ENCODE results near the gene CFAP97D1. TPM values are rescaled to one million over a fixed set of nuclear protein-coding genes. Genes with fewer than 3 reads are reported as not detected.

The CFAP97D1 gene
- total and polyA plus RNA-seq, 10 of the 15 experiments (the other 5 are each of a cell fraction or from before 2014, with no cell fraction given), result 0.13 TPM; not detected in 9

DNA sequence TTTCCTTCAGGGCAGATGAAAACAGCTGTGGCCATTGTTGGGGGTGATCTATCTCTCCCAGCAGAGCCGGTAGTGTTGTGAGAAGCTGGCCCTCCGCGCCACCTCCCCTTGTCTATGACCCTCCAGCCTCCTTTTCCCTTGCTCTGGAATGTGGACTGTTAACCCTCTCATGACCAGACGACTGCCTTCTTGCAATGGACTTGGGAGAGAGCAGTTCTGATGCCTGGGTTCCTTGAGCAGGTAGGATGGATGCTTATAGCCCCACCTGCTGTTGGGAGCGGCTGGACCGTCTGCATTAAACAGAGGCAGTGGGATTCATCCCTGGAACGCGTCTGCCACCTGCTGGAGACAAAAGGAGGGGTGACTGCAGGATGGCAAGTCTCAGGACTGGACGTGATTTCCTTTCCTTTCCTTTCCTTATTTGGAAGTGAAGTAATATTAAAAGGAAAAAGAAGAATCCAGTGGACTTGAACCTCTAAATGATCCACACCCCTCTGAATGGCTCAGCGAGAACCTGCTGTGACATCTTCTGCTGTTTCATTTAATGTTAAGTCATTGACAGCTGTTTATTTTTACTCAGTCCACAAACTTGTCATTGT is 19.9 kb upstream of the CFAP97D1 start (continued):
- TF ChIP-seq, protein P1, sequence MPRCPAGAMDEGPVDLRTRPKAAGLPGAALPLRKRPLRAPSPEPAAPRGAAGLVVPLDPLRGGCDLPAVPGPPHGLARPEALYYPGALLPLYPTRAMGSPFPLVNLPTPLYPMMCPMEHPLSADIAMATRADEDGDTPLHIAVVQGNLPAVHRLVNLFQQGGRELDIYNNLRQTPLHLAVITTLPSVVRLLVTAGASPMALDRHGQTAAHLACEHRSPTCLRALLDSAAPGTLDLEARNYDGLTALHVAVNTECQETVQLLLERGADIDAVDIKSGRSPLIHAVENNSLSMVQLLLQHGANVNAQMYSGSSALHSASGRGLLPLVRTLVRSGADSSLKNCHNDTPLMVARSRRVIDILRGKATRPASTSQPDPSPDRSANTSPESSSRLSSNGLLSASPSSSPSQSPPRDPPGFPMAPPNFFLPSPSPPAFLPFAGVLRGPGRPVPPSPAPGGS (IDR thresholded peaks at IDR 0.05; ENCODE audit: borderline replicate concordance, insufficient read depth, low read depth, low read length, poor library complexity, severe bottlenecking), result no peak
- TF ChIP-seq RFX5 (IDR thresholded peaks at IDR 0.05; ENCODE audit: low read depth, low read length) (no peak), NFXL1 (IDR thresholded peaks at IDR 0.05; ENCODE audit: borderline replicate concordance) (no peak), TCF7 (IDR thresholded peaks at IDR 0.05; ENCODE audit: borderline replicate concordance) (no peak), BACH1 (IDR thresholded peaks at IDR 0.05; ENCODE audit: borderline replicate concordance) (0 out of 2 replicates have a peak, but pooled peaks have one; percentile 49), ZSCAN29 (IDR thresholded peaks at IDR 0.05) (no peak), WRNIP1 (IDR thresholded peaks at IDR 0.05; ENCODE audit: borderline replicate concordance, low read depth, low read length) (no peak), SREBF2 (IDR thresholded peaks at IDR 0.05; ENCODE audit: low read length) (no peak), ZNF207 (IDR thresholded peaks at IDR 0.05; ENCODE audit: borderline replicate concordance) (no peak), HDAC2 (IDR thresholded peaks at IDR 0.05) (no peak), SIN3A (IDR thresholded peaks at IDR 0.05; ENCODE audit: low read depth, low read length) (no peak), GABPA (IDR thresholded peaks at IDR 0.05; ENCODE audit: low read depth) (no peak), RUNX3 (IDR thresholded peaks at IDR 0.05; ENCODE audit: low read length) (no peak), SMAD1 (IDR thresholded peaks at IDR 0.05; ENCODE audit: low read depth, partially characterized antibody) (no peak)
- TF ChIP-seq, protein P2, sequence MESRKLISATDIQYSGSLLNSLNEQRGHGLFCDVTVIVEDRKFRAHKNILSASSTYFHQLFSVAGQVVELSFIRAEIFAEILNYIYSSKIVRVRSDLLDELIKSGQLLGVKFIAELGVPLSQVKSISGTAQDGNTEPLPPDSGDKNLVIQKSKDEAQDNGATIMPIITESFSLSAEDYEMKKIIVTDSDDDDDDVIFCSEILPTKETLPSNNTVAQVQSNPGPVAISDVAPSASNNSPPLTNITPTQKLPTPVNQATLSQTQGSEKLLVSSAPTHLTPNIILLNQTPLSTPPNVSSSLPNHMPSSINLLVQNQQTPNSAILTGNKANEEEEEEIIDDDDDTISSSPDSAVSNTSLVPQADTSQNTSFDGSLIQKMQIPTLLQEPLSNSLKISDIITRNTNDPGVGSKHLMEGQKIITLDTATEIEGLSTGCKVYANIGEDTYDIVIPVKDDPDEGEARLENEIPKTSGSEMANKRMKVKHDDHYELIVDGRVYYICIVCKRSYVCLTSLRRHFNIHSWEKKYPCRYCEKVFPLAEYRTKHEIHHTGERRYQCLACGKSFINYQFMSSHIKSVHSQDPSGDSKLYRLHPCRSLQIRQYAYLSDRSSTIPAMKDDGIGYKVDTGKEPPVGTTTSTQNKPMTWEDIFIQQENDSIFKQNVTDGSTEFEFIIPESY (IDR thresholded peaks at IDR 0.05), result no peak
- TF ChIP-seq, protein P3, sequence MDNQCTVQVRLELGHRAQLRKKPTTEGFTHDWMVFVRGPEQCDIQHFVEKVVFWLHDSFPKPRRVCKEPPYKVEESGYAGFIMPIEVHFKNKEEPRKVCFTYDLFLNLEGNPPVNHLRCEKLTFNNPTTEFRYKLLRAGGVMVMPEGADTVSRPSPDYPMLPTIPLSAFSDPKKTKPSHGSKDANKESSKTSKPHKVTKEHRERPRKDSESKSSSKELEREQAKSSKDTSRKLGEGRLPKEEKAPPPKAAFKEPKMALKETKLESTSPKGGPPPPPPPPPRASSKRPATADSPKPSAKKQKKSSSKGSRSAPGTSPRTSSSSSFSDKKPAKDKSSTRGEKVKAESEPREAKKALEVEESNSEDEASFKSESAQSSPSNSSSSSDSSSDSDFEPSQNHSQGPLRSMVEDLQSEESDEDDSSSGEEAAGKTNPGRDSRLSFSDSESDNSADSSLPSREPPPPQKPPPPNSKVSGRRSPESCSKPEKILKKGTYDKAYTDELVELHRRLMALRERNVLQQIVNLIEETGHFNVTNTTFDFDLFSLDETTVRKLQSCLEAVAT (IDR thresholded peaks at IDR 0.05), result no peak
- TF ChIP-seq, protein P4, sequence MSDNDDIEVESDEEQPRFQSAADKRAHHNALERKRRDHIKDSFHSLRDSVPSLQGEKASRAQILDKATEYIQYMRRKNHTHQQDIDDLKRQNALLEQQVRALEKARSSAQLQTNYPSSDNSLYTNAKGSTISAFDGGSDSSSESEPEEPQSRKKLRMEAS (IDR thresholded peaks at IDR 0.05; ENCODE audit: low read depth, low read length), result no peak
- TF ChIP-seq, protein P5, sequence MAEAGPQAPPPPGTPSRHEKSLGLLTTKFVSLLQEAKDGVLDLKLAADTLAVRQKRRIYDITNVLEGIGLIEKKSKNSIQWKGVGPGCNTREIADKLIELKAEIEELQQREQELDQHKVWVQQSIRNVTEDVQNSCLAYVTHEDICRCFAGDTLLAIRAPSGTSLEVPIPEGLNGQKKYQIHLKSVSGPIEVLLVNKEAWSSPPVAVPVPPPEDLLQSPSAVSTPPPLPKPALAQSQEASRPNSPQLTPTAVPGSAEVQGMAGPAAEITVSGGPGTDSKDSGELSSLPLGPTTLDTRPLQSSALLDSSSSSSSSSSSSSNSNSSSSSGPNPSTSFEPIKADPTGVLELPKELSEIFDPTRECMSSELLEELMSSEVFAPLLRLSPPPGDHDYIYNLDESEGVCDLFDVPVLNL (IDR thresholded peaks at IDR 0.05; ENCODE audit: low read depth, low read length), result no peak
- TF ChIP-seq, protein P6, sequence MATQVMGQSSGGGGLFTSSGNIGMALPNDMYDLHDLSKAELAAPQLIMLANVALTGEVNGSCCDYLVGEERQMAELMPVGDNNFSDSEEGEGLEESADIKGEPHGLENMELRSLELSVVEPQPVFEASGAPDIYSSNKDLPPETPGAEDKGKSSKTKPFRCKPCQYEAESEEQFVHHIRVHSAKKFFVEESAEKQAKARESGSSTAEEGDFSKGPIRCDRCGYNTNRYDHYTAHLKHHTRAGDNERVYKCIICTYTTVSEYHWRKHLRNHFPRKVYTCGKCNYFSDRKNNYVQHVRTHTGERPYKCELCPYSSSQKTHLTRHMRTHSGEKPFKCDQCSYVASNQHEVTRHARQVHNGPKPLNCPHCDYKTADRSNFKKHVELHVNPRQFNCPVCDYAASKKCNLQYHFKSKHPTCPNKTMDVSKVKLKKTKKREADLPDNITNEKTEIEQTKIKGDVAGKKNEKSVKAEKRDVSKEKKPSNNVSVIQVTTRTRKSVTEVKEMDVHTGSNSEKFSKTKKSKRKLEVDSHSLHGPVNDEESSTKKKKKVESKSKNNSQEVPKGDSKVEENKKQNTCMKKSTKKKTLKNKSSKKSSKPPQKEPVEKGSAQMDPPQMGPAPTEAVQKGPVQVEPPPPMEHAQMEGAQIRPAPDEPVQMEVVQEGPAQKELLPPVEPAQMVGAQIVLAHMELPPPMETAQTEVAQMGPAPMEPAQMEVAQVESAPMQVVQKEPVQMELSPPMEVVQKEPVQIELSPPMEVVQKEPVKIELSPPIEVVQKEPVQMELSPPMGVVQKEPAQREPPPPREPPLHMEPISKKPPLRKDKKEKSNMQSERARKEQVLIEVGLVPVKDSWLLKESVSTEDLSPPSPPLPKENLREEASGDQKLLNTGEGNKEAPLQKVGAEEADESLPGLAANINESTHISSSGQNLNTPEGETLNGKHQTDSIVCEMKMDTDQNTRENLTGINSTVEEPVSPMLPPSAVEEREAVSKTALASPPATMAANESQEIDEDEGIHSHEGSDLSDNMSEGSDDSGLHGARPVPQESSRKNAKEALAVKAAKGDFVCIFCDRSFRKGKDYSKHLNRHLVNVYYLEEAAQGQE (IDR thresholded peaks at IDR 0.05; ENCODE audit: low read depth, low read length), result no peak

Measured in GM12878 (cell line).